AG04450 (cell line): ENCODE measurements around the gene FGGY. TPM values are rescaled to one million over a fixed set of nuclear protein-coding genes. Genes with fewer than 3 reads are reported as not detected.
A peak's percentile ranks its signal among the peaks of the same experiment; 100 is the strongest.

Experiments used
- CTCF ChIA-PET: fragments of 300-600, 350-600 bp; formaldehyde crosslinking; extraction: SDS; loops from one replicate; lab custom pipeline; 2022; ENCODE audit warnings: antibody characterized with exemption, inconsistent platforms; lab: Charles Lee
- POLR2A ChIA-PET: fragments of 350-600 bp; formaldehyde crosslinking; extraction: SDS; loops from one replicate; lab custom pipeline; 2021; ENCODE audit warnings: antibody characterized with exemption, inconsistent platforms; lab: Yijun Ruan, JAX
- DNase-seq: peaks from one replicate; pipeline ENCODE4 v3.0.0-alpha.2; 2011; ENCODE audit warnings: low read depth, low spot score
- H3K27ac ChIP-seq: one replicate; pipeline ENCODE4 v1.5.1; 2012; ENCODE audit warnings: low read depth, low read length, control low read depth
- H3K27me3 ChIP-seq: one replicate; pipeline ENCODE4 v1.6.0; 2012; ENCODE audit warnings: low read length; ENCODE audit not compliant: control insufficient read depth, insufficient read depth
- H3K4me3 ChIP-seq: 2 replicates; pipeline ENCODE4 v1.5.1; 2011; ENCODE audit warnings: mild to moderate bottlenecking, low read depth, low read length, control low read depth
- H3K9me3 ChIP-seq: 2 replicates; pipeline ENCODE4 v1.5.1; 2012; ENCODE audit warnings: low read length; ENCODE audit not compliant: control insufficient read depth, insufficient read depth
- polyA plus RNA-seq: library from polyadenylated mRNA; depleted of rRNA; stranded (reverse); fragments of >200 nt; gene quantifications from 2 replicates; pipeline ENCODE4 v1.2.3, GENCODE V29; 2011
- TF ChIP-seq, protein P1 (sequence below): IDR thresholded peaks from 2 replicates; pipeline ENCODE4 v1.5.1; 2011; ENCODE audit warnings: low read depth, low read length, control low read depth, inconsistent platforms

FGGY gene
- polyA plus RNA-seq, 1 experiment: 11.8 TPM

GRCh38 chr1:59445040-59445439 lies 148.1 kb downstream of the FGGY start:
- CTCF ChIA-PET: interaction anchor here (1.0 kb wide), 1 partner anchor 254 kb away, joined by 4 read pairs; no protein-coding TSS in a partner anchor

DNA sequence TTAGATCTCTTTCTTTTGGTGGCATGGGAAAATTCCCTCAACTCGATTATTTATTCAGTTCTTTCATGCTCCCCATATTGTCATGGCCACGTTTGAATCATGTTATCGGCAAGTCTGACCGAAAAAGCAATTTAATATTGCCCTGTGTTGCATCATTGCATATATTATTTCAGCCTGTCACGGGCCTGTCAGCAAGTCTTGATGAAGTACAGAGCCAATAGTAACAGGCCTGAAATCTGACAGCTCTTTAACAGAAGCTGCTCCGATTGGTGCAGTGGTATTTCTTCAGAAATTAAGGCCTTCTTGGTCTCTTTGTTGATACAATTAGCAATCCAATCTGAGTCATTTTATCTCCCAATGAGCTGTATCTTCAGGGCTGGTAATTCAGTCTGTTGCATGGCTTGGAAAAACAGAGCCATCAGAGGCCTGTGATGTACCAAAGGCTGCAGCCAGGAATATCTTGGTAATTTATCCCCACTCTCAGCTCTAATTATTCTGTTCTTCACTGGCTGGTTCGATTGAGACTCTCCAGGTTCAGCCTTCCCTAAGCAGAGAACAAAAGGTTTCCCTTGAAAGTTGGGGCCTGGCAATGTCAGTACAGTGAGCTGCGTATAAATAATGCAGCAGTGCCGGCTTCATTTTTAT lies 149.5 kb downstream of the FGGY start:
- H3K27ac ChIP-seq: peak overlapping the region; percentile 59
- CTCF ChIA-PET: interaction anchor here (1.3 kb wide), 1 partner anchor 104 kb away, joined by 3 read pairs; no protein-coding TSS in a partner anchor
- POLR2A ChIA-PET: no interaction called here

More at GRCh38 chr1:59445040-59445439, 148.1 kb downstream of the FGGY start:
- H3K9me3 ChIP-seq: no peaks in the 10 kb centered on the region
- H3K4me3 ChIP-seq: no peak overlapping the region
- TF ChIP-seq, protein P1, sequence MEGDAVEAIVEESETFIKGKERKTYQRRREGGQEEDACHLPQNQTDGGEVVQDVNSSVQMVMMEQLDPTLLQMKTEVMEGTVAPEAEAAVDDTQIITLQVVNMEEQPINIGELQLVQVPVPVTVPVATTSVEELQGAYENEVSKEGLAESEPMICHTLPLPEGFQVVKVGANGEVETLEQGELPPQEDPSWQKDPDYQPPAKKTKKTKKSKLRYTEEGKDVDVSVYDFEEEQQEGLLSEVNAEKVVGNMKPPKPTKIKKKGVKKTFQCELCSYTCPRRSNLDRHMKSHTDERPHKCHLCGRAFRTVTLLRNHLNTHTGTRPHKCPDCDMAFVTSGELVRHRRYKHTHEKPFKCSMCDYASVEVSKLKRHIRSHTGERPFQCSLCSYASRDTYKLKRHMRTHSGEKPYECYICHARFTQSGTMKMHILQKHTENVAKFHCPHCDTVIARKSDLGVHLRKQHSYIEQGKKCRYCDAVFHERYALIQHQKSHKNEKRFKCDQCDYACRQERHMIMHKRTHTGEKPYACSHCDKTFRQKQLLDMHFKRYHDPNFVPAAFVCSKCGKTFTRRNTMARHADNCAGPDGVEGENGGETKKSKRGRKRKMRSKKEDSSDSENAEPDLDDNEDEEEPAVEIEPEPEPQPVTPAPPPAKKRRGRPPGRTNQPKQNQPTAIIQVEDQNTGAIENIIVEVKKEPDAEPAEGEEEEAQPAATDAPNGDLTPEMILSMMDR: no peak
- H3K27ac ChIP-seq: no peak overlapping the region
- H3K27me3 ChIP-seq: no peaks in the 10 kb centered on the region
- no peak for DNase-seq
- POLR2A ChIA-PET: interaction anchor here (0.8 kb wide), 1 partner anchor 258 kb away, joined by 4 read pairs; no protein-coding TSS in a partner anchor

DNA sequence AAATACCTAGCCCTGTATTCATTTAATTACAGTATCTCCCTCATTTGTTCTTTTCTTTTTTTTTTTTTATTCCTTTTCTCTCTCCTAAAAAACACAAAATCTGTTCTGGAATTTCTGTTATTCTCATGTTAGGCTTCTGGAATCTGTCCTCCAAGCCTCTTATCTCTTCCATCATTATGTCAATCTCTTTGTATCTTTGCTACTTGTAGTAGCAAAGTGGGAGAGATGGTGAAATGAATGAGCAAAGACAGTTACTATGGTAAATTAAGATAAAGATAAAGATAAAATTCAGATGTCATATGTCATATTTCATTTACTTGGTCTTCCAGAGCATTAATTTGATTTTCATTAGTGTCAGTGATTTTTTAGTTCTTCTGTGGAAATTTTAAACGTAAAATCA lies 155.1 kb downstream of the FGGY start:
- no peak for DNase-seq
- H3K4me3 ChIP-seq: no peak overlapping the region
- CTCF ChIA-PET: no interaction called here
- POLR2A ChIA-PET: no interaction called here
- no peaks in the 10 kb centered on the region for H3K27me3 ChIP-seq
- H3K9me3 ChIP-seq: no peaks in the 10 kb centered on the region
- no peak overlapping the region for H3K27ac ChIP-seq
- TF ChIP-seq, protein P1: no peak

More for the DNA sequence above, 149.5 kb downstream of the FGGY start:
- H3K9me3 ChIP-seq: no peaks in the 10 kb centered on the region
- DNase-seq: peak; percentile 34
- no peak overlapping the region for H3K4me3 ChIP-seq
- TF ChIP-seq, protein P1: no peak
- no peaks in the 10 kb centered on the region for H3K27me3 ChIP-seq

DNA sequence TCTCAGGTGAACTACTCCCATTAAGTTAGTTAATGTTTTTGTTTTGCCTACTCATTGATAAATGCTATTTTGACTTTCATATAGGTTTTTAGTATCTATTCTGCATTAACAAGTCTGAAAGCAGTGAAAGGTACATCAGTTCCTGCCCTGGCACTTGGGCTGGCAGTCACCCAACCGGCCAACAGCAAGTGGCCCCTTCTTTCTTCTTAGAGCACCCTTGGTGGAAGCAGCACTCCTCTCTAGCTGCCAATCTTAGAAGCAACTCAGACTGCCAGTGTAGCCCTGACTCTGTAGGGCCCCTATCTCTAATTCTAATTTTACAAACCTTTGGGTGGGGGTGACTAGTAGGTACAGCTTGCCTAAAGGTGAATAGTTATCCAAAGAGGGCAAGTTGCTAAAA lies 155.7 kb downstream of the FGGY start:
- POLR2A ChIA-PET: no interaction called here
- CTCF ChIA-PET: no interaction called here
- TF ChIP-seq, protein P1: no peak

DNA sequence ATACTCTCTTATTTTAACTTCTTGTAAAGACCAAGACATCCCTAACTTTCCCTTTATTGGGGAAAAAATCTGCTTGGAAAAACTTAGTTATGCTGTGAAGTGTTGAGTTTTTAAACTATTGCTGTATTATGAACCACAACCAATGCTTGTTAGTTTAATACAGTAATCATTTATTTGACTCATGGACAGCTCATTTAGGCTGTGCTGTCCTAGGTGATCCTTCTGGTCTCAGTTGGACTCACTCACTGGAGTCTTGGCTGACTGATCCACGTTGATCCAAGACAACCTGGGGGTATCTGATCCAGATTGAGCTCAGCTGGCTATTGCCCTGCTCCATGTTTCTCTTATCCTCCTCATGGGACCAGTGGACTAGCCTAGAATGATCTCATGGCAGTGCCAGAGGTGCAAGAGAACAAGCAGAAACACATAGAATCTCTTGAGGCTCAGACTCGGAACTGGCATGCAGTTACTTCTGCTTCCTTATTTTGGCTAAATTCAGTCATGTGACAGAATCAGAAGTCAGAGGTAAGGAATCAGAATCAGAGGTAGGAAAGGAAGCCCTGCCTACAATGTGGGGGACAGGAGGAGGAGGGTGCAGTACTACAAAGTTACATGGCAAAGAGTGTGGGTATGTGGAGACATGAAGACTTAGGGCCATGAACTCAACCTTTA lies 156.5 kb downstream of the FGGY start:
- no peak for DNase-seq

More for the DNA sequence above, 155.7 kb downstream of the FGGY start:
- Histone ChIP-seq H3K27ac (no peak overlapping the region), H3K4me3 (no peak overlapping the region), H3K27me3 (no peaks in the 10 kb centered on the region), H3K9me3 (no peaks in the 10 kb centered on the region)
- DNase-seq: no peak

More for the DNA sequence above, 156.5 kb downstream of the FGGY start:
- ChIA-PET POLR2A (no interaction called here), CTCF (interaction anchor here (1.1 to 2.0 kb wide), 2 partner anchors 13 to 246 kb away, joined by 3 to 7 read pairs; no protein-coding TSS in a partner anchor)
- Histone ChIP-seq H3K27ac (no peak overlapping the region), H3K4me3 (no peak overlapping the region), H3K27me3 (no peaks in the 10 kb centered on the region), H3K9me3 (no peaks in the 10 kb centered on the region)
- TF ChIP-seq, protein P1: no peak
